Globus pallidus (tissue), 1 donor: Measurements from ENCODE around the gene TNFRSF11A.

Source experiments
- DNase-seq: peaks from one replicate; pipeline ENCODE4 v3.0.0-alpha.2; 2015; ENCODE audit warnings: low spot score

Gene TNFRSF11A

DNA sequence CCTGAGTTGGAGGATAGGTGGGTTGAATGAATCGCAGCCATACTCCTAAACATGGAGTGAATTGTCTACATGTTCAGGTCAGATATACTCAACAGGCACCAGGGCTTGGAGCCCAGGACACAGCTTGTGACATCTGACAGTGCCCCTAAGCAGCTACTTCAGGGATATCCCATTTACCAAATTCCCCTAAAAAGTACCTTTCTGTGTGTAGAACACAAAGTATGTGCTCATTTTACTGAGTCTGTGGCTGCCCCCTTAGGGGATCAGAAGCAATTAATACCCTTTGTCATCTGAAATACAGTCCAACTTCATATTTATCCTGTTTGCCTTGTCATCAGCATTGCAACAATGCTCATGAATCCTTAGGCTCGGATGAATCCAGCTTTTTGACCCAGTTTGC lies 20.8 kb downstream of the TNFRSF11A start:
- DNase-seq = no peak

DNA sequence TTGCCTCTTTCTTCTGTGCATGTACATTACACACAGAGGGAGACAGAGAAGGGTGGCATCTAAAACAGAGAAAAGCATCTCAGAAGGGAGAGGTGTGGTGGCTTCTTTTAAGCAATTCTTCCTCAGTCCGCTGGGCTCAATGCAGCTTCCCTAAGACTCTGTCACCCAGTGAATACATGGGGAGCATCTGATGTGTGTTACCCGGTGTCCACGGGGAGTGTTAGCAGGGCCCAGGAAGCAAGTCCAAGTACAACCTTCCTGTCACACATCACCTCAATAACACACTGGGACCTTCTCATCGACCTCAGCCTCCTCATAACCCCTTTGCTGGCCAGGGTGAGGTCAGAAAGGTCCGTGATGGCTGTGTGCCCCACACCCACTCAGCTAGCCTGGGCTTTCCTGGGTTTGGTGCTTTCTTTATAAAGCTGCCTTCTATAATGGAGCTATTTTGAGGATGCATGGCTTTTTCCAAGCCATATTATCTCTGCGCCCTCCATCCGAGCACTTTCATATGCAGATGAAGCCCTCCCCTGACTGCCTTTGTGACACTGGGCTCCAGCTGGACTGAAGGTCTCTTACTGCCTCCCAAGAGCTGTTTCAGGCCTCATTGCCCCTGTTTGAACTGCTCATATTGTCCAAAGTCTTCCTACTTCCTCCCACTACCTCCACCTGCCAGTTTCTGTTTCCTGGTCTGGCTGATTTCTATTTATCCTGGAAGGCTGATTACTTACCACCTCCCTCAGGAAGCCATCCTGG lies 21.4 kb downstream of the TNFRSF11A start:
- DNase-seq = no peak

DNA sequence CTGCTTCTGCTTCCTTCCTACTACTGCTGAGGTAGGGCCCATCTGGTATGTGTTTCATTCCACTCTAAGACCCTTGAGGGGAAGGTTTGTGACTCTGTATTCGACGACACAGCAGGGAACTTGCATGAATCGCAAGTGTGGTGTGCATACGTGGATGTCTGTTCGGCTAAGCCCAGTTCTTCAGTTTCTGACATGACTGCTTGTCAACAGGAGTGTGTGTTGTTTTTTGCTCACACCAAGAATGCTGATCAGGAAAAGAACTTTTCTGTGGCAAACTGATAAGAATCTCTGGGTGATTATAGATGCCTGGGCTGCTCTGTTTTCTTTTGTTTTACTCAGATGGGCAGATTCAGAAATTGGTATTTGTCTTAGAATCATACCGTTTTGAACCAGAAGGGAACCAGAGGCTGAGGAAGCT lies 22.0 kb downstream of the TNFRSF11A start:
- no peak for DNase-seq

DNA sequence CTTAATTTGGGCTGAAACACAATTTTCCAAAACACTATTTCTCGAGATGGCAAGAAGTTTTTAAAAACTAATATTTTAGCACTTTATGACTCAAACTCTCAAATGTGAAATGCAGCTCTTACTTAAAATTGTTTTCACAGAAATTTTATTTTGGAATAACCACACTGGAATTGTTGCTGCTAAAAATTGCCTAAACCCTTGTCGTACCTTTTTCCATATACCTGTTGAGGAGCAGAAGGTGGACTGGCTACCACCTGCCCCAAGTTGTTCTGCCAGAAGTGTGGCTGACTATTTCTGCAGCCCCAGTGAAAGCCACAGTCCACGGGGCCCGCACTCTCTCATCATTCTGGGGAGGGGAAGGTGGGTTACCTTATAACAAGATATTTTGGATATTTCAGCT lies 23.4 kb downstream of the TNFRSF11A start:
- DNase-seq = no peak

DNA sequence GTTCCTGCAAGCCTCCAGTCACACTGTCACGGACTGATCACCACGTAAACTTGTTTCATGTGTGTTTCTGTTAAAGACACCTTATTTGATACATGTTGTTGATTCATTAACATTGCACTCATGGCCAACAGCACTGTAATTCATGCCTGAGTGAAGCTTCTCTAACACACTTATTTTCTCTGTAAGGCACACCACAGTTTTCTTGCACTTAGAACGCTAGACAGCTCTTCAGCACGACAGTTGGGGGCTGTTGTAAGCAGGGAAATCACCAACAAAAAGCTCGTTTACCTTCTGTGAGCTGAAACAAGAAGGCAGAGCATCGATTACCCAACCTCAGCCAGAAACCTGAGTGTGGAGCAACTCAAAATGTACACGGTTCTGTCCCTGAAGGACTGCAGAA lies 28.1 kb downstream of the TNFRSF11A start:
- no peak for DNase-seq

DNA sequence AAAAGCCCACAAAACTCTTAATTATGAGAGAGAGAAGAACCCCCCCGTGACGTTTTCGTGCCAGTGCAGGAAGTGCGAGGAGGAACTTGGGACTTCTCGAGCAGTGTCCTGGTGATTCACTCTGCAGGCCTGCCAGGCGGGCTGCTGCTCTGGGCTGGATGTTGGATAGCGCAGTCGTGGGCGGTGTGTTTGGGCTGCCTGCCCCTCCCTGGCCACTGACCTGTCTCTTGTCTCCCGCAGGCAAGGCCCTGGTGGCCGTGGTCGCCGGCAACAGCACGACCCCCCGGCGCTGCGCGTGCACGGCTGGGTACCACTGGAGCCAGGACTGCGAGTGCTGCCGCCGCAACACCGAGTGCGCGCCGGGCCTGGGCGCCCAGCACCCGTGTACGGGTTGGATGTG lies 29.0 kb downstream of the TNFRSF11A start:
- no peak for DNase-seq

DNA sequence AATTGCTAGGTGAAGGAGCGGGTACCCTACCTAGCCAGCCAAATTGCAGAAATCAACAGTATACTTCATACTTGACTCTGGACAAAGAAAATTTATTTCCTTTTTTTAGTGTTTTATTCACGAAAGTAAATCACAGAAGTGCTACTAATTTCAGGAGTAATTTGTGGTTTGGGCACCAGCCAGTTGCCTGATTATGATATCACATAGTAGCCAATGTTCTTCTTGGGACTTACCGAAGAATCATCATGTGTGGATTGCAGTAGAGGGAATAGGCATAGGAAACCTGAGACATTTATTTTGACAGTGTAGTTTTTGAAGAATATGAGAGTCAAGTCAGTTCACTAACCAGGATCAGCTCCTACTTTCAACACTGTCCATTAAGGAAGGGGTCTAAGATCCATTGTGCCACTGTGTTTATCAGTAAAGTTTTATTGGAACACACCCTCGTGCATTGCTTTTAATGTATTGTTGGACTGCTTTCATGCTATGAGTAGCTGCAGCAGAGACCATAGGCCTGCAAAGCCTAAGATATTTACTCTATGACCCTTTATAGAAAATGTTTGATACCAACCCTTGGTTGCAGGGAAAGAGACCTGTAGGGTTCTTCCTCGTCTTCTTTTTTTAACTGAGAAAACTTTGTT lies 32.1 kb downstream of the TNFRSF11A start:
- DNase-seq = no peak

DNA sequence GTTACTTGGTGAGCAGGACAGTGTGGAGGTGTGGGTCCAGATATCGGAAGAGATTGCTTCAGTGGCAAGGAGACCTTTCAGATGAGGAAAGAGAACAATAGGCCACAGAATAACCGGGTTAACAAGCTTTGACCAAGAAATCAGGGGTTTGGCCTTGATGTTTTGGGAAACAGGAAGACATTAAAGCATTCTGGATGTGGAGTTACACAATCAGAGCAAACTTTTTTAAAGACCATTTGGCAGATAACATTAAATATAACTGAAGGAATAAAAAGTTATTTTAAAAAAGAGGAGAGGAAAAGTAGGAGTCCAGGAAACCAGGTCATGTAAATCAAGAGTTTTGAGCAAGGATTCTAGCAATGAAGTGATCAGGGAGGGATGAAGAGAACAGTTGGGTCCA lies 35.7 kb downstream of the TNFRSF11A start:
- DNase-seq = no peak

DNA sequence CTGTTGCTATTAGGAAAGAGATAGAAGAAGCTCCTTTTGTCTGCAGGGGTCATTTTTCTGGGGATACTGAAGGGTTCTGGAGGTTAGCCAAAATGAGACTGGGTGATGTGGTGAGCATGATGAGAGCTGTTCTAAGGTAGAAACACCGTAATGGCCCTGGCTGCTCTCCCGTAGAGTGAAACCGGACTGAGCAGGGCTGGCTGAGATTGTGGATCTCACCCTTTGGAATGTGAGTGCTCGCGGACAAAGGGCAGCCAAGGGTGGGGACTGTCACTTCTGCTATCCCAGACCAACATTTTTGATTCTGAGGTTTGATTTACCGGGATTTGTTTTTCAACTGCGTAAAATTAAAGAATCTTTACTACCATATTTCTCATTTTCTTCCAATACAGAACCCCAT lies 36.2 kb downstream of the TNFRSF11A start:
- DNase-seq = no peak

DNA sequence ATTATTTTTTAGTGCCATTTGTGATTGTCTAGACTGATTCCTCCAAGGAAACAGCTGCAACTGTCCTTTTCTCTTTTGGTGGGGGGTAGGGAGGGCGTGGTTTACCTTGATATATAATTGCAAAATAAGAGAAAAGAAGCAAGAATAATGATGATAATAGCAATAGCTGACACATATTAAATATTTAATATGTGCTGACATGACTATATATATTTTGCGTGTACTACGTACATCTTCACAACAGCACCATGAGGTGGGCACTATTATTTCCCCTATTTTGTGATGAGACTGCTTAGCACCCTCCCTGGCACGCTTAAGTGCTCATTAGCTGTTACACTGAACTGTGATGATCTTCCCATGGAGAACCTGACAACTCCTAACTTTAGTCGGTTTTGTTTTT lies 39.4 kb downstream of the TNFRSF11A start:
- no peak for DNase-seq

DNA sequence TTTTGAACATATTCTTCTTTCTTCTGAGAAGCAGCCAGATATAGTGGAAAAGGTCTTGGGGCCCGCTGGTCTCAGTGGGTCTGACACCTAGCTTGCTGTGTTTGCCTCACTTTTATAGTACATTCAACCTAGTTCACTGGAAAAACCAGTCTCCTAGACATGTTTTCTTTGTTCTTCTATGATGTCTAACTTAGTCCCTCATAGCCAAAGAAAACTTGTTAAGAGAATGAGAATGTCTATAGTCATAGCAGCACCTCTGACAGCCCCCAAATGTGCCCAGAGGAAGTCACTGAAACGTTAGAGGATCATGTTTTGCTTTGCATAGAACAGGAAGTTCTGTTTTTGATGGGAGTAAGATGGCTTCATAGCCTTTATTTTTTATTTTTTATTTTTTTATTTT lies 40.3 kb downstream of the TNFRSF11A start:
- DNase-seq = no peak

DNA sequence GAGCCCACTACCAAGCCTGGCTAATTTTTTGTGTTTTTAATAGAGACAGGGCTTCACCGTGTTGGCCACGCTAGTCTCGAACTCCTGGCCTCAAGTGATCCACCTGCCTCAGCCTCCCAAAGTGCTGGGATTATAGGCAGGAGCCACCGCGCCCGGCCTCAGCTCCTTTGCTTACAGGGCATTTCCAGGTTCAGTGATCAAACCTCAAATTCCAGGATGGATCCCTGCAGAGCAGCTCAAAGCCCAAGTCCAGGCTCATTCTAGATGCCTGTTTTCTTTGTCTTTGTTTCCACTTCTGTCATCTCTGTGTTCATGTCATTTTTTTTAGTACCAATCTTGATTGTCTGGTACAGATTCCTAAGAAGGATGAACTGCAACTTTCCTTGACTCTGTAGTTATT lies 41.9 kb downstream of the TNFRSF11A start:
- no peak for DNase-seq

DNA sequence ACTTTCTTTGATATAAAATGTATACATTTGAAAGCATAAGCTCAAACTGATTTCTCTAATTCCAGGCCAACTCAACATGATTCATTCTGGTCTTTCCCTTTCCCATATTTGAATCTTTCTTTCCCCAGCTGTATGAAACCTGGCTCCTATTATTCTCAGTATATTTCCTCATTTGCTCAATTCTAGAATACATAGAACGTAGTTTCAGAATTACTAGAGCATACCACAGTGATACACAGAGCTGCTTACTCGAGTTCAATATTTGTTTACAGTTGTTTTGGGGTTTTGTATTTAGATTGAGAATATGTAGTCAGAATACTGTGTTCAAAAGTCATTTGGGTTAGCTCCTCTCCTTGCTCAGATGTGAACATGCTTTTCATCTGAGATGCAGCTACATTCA lies 43.0 kb downstream of the TNFRSF11A start:
- no peak for DNase-seq

DNA sequence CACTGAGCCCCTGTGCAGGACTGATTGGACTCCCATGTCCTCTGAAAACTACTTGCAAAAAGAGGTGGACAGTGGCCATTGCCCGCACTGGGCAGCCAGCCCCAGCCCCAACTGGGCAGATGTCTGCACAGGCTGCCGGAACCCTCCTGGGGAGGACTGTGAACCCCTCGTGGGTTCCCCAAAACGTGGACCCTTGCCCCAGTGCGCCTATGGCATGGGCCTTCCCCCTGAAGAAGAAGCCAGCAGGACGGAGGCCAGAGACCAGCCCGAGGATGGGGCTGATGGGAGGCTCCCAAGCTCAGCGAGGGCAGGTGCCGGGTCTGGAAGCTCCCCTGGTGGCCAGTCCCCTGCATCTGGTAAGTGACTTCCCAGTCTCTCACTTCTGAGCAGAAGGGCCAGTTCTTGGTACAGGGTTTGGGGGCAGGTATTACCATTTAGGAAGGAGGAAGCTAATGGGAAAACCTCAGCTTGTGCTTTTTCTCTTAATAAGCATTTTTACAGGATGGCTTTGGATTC lies 44.1 kb downstream of the TNFRSF11A start:
- DNase-seq = no peak

DNA sequence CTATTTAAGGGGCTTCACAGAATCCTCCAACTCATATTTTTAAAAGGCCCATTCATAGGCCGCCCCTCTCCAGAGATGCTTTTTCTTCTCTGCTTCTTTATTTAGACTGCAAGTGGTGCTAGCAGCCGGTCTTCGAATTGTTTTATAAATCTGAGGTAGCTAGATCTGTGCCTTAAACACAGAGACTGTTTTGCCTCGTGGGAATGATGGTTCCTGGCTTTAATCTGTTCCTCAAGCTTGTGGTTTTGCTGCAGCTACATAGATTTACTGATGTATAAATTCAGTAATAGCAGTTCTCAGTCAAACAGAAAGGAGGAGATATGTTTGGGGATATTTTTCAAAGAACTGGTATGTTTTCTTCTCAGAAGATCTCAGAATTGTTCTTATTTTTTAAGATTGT lies 45.3 kb downstream of the TNFRSF11A start:
- DNase-seq = no peak

DNA sequence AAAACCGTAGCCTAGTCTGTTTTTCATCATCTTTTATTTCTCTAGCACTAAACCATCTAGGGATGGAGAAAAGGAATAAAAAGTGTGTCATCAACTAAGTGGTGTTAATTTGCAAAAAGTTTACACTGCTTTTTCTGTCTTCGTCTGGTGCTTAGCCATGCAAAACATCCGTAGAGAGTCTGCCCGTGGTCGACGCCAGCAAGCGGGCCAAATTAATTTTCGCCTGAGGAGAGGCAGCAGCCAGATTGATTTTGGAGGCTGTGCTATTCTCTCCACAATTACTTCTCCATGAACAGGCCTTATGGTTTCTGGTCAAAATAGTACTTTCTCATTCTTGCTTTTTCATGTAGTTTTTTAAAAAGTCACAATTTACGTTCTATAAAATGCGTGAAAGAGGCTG lies 46.3 kb downstream of the TNFRSF11A start:
- DNase-seq = no peak

DNA sequence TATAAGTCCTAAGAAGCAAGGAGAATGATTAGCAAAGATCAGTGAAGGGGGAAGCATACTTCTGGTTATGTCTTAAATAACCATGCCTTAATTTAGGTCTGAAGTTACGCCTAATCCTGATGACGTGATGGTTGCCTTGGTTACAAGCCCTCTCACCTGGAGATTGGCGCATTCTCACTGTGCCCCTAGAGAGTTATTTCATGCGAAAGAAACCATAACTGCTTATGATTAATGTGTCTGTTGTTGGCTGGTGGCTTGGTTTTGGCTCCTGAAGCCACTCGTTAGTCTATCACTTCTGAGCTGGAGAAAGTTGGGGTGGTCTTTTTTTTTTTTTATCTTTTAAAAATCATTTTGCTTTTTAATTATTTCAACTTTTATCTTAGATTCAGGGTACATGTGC lies 47.0 kb downstream of the TNFRSF11A start:
- no peak for DNase-seq

DNA sequence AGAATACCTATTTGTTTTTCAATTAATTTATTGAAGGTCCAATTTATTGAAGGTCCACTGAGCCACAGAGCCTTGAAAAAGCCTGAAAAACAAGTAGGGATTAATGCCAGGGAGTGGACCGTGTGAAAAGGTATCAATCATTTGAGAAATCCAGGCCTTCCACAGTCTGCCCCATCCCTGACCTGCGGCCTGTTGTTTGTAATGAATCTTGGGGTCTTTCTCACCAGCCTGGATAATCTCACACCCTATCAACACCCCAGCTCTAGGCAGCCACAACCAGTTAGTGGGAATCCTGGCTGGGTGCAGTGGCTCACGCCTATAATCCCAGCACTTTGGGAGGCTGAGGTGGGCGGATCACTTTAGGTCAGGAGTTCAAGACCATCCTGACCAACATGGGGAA lies 47.8 kb downstream of the TNFRSF11A start:
- DNase-seq = no peak

DNA sequence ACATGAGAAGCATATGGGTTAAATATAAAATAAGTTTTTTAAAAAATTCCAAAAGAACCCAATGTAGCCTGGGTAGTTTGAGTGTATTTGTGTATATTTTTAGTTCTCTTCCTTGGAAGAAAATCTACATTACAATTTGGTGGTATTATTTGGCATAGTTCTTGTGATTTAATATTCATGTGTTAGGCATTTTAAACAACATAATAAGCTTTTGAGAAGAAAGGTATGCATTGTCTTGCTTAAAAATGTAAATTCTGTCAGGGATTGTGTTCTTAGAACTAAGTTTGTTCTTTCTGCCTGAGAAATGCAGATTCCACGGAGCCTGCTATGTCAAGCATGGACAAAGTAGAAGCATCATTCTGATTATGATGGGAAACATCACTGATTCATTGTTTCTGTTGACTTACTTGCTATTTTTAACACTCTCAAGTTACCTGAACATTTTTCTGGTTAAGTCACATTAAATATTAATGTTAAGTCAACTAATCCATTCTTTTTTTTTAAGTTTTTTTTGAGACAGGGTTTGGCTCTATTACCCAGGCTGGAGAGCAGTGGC lies 49.4 kb downstream of the TNFRSF11A start:
- no peak for DNase-seq

DNA sequence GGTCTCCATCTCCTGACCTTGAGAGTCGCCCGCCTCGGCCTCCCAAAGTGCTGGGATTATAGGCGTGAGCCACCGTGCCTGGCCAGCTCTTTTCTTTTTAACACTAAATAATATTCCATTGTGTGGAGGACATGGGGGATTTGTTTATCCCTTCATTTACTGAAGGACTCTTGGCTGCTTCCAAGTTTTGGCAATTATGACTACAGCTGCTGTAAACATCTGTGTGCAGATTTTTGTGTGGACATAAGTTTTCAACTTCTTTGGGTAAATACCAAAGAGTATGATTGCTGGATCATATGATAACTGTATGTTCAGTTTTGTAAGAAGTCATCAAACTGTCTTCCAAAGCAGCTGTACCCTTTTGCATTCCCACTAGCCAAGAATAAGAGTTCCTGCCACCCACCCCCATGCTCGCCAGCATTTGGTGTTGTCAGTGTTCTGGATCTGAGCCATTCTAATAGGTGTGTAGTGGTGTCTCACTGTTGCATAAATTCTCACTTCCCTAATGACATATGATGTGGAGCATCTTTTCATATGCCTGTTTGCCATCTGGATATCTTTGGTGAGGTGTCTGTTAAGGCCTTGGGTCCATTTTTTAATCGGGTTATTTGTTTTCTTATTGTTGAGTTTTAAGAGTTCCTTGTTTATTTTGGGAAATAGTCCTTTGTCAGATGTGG lies 52.2 kb downstream of the TNFRSF11A start:
- DNase-seq = no peak

DNA sequence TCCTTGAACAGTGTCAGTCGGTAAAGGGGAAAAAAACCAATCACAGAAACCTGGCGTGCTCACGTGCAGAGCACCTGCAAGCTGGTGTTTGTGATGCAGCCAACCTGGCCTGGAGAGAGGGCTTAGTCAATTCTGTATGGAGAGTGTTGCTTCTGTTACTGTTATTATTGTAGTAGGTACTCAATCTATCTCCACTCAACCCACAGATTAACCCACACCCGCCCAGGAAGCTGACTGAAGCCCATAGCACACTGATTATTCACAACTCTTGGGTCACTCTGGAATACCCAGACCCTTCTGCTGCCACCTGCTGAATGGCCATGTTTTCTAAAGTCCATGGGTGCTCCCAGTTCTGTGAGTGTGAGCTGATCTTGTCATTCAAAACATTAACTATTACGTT lies 53.9 kb downstream of the TNFRSF11A start:
- no peak for DNase-seq

DNA sequence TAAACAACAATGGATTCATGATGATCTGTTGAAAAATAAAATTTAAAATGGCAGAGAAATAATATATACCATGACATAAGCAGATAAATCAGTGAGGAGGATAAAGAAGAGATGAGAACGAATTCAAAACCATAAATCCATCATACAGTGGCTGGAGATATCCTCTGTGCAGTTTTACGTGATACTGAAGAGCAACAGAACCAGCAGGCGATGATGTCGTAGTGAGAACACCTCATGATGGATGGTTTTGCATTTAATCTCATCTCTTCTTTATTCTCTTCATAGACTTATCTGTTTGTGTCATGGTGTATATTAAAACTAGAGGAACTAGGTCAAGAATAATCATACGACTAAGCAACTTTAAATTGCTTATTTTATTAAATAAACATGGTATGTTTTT lies 56.3 kb downstream of the TNFRSF11A start:
- no peak for DNase-seq

DNA sequence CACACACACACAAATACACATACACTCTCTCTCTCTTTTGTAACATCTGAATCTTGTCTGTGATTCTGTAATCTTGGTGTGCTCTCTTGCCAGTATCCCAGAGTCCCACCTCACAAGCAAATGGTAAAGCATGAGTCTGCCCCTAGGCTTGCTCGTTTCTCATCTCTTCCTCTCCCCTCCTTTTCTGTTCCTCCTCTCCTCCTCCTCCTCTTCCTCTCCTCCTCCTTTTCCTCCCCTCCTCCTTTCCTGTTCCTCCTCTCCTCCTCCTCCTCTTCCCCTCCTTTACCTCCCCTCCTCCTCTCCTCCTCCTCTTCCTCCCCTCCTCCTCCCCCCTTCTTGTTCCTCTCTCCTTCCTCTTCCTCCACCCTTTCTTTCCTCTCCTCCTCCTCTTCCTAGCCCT lies 59.0 kb downstream of the TNFRSF11A start:
- DNase-seq = no peak
